Effector CD8-positive, alpha-beta T cell (primary cell): ENCODE measurements around the gene GOPC.

Source experiments
- DNase-seq: peaks from one replicate; lab custom pipeline; 2025; lab: John Stamatoyannopoulos, UW

The GOPC gene

GRCh38 chr6:117514655-117515054 lies 87.7 kb downstream of the GOPC start:
- DNase-seq, result no peak

DNA sequence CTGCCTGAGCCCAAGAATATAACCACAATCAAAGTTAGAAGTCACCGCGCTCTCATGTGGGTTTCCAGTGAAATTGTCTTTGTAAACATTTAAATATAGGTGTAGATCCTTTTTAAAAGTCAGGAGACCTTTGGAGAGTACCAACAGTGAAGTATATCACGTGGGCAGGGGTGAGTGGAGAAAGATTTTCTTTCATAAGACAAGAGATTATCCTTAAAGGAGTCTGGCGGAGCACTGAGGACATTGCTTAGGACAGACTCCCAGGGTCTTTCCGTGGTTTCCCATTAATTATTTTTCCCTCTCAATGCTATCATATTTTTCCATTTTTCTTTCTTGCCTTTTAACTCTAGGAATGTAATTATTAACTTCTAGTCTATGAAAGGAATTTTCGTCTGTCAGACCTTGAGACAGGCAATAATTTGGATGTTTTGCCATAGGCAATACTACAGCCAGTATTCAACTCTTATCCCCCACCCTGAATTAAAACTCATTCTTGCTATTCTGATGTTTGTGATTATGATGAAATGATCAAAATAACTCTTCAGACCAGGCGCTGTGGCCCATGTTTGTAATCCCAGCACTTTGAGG lies 88.4 kb downstream of the GOPC start:
- no peak for DNase-seq

GRCh38 chr6:117512987-117513573 lies 89.2 kb downstream of the GOPC start:
- no peak for DNase-seq

DNA sequence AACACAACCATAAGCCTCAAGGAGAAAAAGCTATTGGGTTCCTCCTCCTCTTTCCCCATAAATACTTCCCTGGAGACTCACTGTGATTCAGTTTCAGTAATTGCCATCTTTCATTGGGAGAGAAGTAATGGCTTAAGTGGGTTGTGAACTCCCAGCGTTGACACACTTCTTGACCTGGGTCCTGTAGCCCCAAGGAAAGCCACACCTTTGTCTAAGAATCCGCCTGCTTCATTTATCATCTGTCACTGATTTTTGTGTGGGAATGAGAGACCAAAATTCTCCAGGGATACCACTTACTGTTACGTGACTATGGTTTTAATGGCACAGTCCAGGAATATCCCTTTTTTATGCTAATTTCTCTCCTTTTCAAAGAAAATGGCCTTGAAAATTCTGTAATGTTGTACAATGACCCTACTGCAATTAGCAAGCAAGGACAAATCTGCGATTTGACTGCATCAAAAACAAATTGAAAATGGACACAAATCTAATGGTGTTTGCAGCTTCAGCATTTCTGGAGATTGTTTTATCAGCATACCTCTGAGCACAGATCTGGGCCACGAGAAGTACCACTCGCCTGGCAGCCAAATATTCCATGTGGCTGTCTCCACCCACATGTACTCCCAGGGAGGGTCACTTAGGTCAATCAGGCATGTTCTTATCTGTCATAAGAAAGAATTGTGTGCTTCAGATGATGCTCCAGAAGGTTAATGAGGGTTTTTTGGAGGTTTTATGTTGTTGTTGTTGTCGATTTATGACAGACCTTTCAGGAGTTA lies 90.1 kb downstream of the GOPC start:
- DNase-seq, result no peak
